ENCODE measurements around the gene TPO.

TPO gene

GRCh38 chr2:1427086-1427485 is 13.8 kb downstream of the TPO start:
- H3K4me1 ChIP-seq (ENCODE audit: low read length), result no peaks in the 10 kb centered on the region
- no peak overlapping the region for H3K4me2 ChIP-seq (ENCODE audit: low read depth, low read length)
- no peak for DNase-seq
- H3K9ac ChIP-seq (ENCODE audit: low read length), result no peak overlapping the region
- H3K79me2 ChIP-seq (ENCODE audit: low read length), result no peaks in the 10 kb centered on the region
- TF ChIP-seq EZH2phosphoT487 (IDR thresholded peaks at IDR 0.05; ENCODE audit: low read length) (no peak), EZH2 (optimal IDR thresholded peaks at IDR 0.05; ENCODE audit: low read depth, low read length) (no peak), CTCF (IDR thresholded peaks at IDR 0.05; ENCODE audit: low read length) (no peak)
- H2AFZ ChIP-seq (ENCODE audit: low read length), result no peak overlapping the region
- H3K36me3 ChIP-seq (replicated peaks; ENCODE audit: insufficient read depth, low read length), result no peaks in the 10 kb centered on the region
- H3F3A ChIP-seq (ENCODE audit: insufficient read depth, low read length), result no peaks in the 10 kb centered on the region
- H3K9me3 ChIP-seq (replicated peaks; ENCODE audit: insufficient read depth, low read length), result no peaks in the 10 kb centered on the region
- H3K9me2 ChIP-seq (replicated peaks; ENCODE audit: insufficient read depth, low read length), result no peaks in the 10 kb centered on the region
- no peak overlapping the region for H3K27ac ChIP-seq (ENCODE audit: low read length)
- no peaks in the 10 kb centered on the region for H3K27me3 ChIP-seq (replicated peaks; ENCODE audit: insufficient read depth, low read length)
- no peaks in the 10 kb centered on the region for H4K20me1 ChIP-seq (ENCODE audit: insufficient read depth, low read length)
- no peak overlapping the region for H3K4me3 ChIP-seq (ENCODE audit: low read length)

- Histone ChIP-seq H3K4me3 (ENCODE audit: low read length) (no peak overlapping the region), H3K9ac (ENCODE audit: low read length) (no peak overlapping the region), H3K4me2 (ENCODE audit: low read depth, low read length) (no peak overlapping the region), H4K20me1 (ENCODE audit: insufficient read depth, low read length) (no peaks in the 10 kb centered on the region), H3K9me2 (replicated peaks; ENCODE audit: insufficient read depth, low read length) (no peaks in the 10 kb centered on the region), H3K27me3 (replicated peaks; ENCODE audit: insufficient read depth, low read length) (no peaks in the 10 kb centered on the region), H3K36me3 (replicated peaks; ENCODE audit: insufficient read depth, low read length) (no peaks in the 10 kb centered on the region), H3K9me3 (replicated peaks; ENCODE audit: insufficient read depth, low read length) (no peaks in the 10 kb centered on the region), H3K27ac (ENCODE audit: low read length) (no peak overlapping the region), H3K79me2 (ENCODE audit: low read length) (no peaks in the 10 kb centered on the region), H3F3A (ENCODE audit: insufficient read depth, low read length) (no peaks in the 10 kb centered on the region), H2AFZ (ENCODE audit: low read length) (no peak overlapping the region), H3K4me1 (ENCODE audit: low read length) (no peaks in the 10 kb centered on the region)
- DNase-seq, result no peak
- TF ChIP-seq EZH2phosphoT487 (IDR thresholded peaks at IDR 0.05; ENCODE audit: low read length), result no peak
- TF ChIP-seq CTCF (IDR thresholded peaks at IDR 0.05; ENCODE audit: low read length), result no peak
These were observed 16.6 kb downstream of the TPO start for GRCh38 chr2:1429895-1430294.

DNA sequence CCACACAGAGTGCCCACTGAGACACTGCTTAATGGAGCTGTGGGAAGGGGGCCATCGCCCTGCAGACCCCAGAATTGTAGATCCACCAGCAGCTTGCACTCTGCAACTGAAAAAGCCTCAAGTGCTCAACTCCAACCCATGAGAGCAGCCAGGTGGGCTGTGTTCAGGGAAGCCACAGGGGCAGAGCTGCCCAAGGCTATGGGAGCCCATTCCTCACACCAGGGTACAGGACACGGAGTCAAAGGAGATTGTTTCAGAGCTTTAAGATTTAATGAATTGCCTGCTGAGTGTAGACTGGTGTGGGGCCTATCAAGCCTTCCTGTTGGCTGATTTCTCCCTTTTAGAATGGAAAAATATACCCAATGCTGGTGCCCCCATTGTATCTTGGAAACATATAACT is 17.2 kb downstream of the TPO start:
- no peak for DNase-seq
- no peaks in the 10 kb centered on the region for H3K4me1 ChIP-seq (ENCODE audit: low read length)
- H3F3A ChIP-seq (ENCODE audit: insufficient read depth, low read length), result no peaks in the 10 kb centered on the region
- H3K4me3 ChIP-seq (ENCODE audit: low read length), result no peak overlapping the region
- no peaks in the 10 kb centered on the region for H3K27me3 ChIP-seq (replicated peaks; ENCODE audit: insufficient read depth, low read length)
- no peaks in the 10 kb centered on the region for H3K9me2 ChIP-seq (replicated peaks; ENCODE audit: insufficient read depth, low read length)
- TF ChIP-seq EZH2 (optimal IDR thresholded peaks at IDR 0.05; ENCODE audit: low read depth, low read length), result no peak
- no peak for TF ChIP-seq EZH2phosphoT487 (IDR thresholded peaks at IDR 0.05; ENCODE audit: low read length)
- no peak for TF ChIP-seq CTCF (IDR thresholded peaks at IDR 0.05; ENCODE audit: low read length)
- H3K9ac ChIP-seq (ENCODE audit: low read length), result no peak overlapping the region
- no peaks in the 10 kb centered on the region for H3K36me3 ChIP-seq (replicated peaks; ENCODE audit: insufficient read depth, low read length)
- H2AFZ ChIP-seq (ENCODE audit: low read length), result no peak overlapping the region
- no peaks in the 10 kb centered on the region for H3K9me3 ChIP-seq (replicated peaks; ENCODE audit: insufficient read depth, low read length)
- H4K20me1 ChIP-seq (ENCODE audit: insufficient read depth, low read length), result no peaks in the 10 kb centered on the region
- H3K27ac ChIP-seq (ENCODE audit: low read length), result no peak overlapping the region
- no peaks in the 10 kb centered on the region for H3K79me2 ChIP-seq (ENCODE audit: low read length)
- H3K4me2 ChIP-seq (ENCODE audit: low read depth, low read length), result no peak overlapping the region

Measured in MM.1S (cell line).